Adrenal gland (tissue), 5 donors: ENCODE results near the gene INO80E.

Experiments used
- CTCF ChIP-seq, 6 experiments: fragments of 450-650 bp in 4 of 6; fragments of 200-600 bp in 2 of 6; sonication (generic) in 1 of 6; IDR thresholded peaks; 1 replicate in 5 of 6; 2 replicates in 1 of 6; pipeline versions ENCODE4 v1.5.1 to v1.8.0; 2016 to 2021; ENCODE audit warnings: antibody characterized with exemption in 6 of 6, mild to moderate bottlenecking in 2 of 6, moderate library complexity in 1 of 6
- POLR2A ChIP-seq, 2 donors: fragments of 450-650 bp; IDR thresholded peaks; one replicate each; pipeline ENCODE4 v1.6.1; 2017; ENCODE audit warnings: antibody characterized with exemption in 2 of 2, mild to moderate bottlenecking in 2 of 2, moderate library complexity in 1 of 2
- donor health status: DM: no; HTN: no; CAD: no.

- TF ChIP-seq POLR2A (IDR thresholded peaks at IDR 0.05) = no peak
- no peak for TF ChIP-seq CTCF (IDR thresholded peaks at IDR 0.05)
Measured at GRCh38 chr16:30002614-30003346, 6.7 kb downstream of the INO80E start.
